ENCODE results near the gene SLC2A14. TPM values are rescaled to one million over a fixed set of nuclear protein-coding genes. Genes with fewer than 3 reads are reported as not detected.
A peak's percentile ranks its signal among the peaks of the same experiment; 100 is the strongest.
"Not testable (repeated sequence)": the region's sequence is repeated elsewhere in the genome, so short reads cannot be mapped to it uniquely, and the experiment has no call there.

SLC2A14 gene
- under 0.01 TPM in 1 of 2 replicates, not detected in the other for total RNA-seq

- Histone ChIP-seq H3K4me1 (ENCODE audit: insufficient read depth, low read length) (peaks cover 4% of the 10 kb centered on the region), H3K36me3 (ENCODE audit: insufficient read depth, low read length) (no peaks in the 10 kb centered on the region), H3K27me3 (ENCODE audit: insufficient read depth, low read length) (peaks cover 18% of the 10 kb centered on the region), H3K27ac (ENCODE audit: low read depth, low read length) (no peak within 1 kb of the TSS), H4K20me1 (ENCODE audit: insufficient read depth, low read length) (no peaks in the 10 kb centered on the region), H3K79me2 (ENCODE audit: insufficient read depth, low read length) (no peaks in the 10 kb centered on the region), H3K4me2 (ENCODE audit: insufficient read depth, low read length) (peak within 1 kb of the TSS; percentile 68), H3K4me3 (ENCODE audit: insufficient read depth, low read length) (peak within 1 kb of the TSS; percentile 61), H2AFZ (ENCODE audit: low read length) (peak within 1 kb of the TSS; percentile 47), H3K9me3 (ENCODE audit: low read depth, low read length) (no peaks in the 10 kb centered on the region)
- peak; percentile 69 for DNase-seq (ENCODE audit: insufficient read length, low spot score, missing footprints)
- no peak for TF ChIP-seq CTCF (IDR thresholded peaks at IDR 0.05; ENCODE audit: extremely low read depth, low read depth, low read length)
Observed at GRCh38 chr12:7872566-7873319, at the start of gene SLC2A14. Gene SLC2A14, minus strand, starts transcription at chr12:7872915. Its CDS starts 3,035 bp downstream, at chr12:7869880.

- Histone ChIP-seq H4K20me1 (ENCODE audit: insufficient read depth, low read length) (peaks cover 16% of the 10 kb centered on the region), H3K36me3 (ENCODE audit: insufficient read depth, low read length) (peaks cover 65% of the 10 kb centered on the region)
- not testable (repeated sequence) for H3K4me2 ChIP-seq (ENCODE audit: insufficient read depth, low read length); H2AFZ ChIP-seq (ENCODE audit: low read length); H3K27ac ChIP-seq (ENCODE audit: low read depth, low read length); H3K4me1 ChIP-seq (ENCODE audit: insufficient read depth, low read length); DNase-seq (ENCODE audit: insufficient read length, low spot score, missing footprints); H3K4me3 ChIP-seq (ENCODE audit: insufficient read depth, low read length); H3K9me3 ChIP-seq (ENCODE audit: low read depth, low read length); H3K27me3 ChIP-seq (ENCODE audit: insufficient read depth, low read length); H3K79me2 ChIP-seq (ENCODE audit: insufficient read depth, low read length)
Observed at GRCh38 chr12:7921181-7921580, 48.5 kb upstream of the SLC2A14 start.

- H3K9me3 ChIP-seq (ENCODE audit: low read depth, low read length); H3K4me1 ChIP-seq (ENCODE audit: insufficient read depth, low read length); H3K4me2 ChIP-seq (ENCODE audit: insufficient read depth, low read length); H3K79me2 ChIP-seq (ENCODE audit: insufficient read depth, low read length); H3K27ac ChIP-seq (ENCODE audit: low read depth, low read length); H3K27me3 ChIP-seq (ENCODE audit: insufficient read depth, low read length); DNase-seq (ENCODE audit: insufficient read length, low spot score, missing footprints); H2AFZ ChIP-seq (ENCODE audit: low read length); H3K4me3 ChIP-seq (ENCODE audit: insufficient read depth, low read length): not testable (repeated sequence)
- Histone ChIP-seq H3K36me3 (ENCODE audit: insufficient read depth, low read length) (peaks cover 41% of the 10 kb centered on the region), H4K20me1 (ENCODE audit: insufficient read depth, low read length) (peaks cover 12% of the 10 kb centered on the region)
Observed at GRCh38 chr12:7918268-7918590, 45.5 kb upstream of the SLC2A14 start.

GRCh38 chr12:7917392-7918267 is 44.9 kb upstream of the SLC2A14 start:
- H3K4me2 ChIP-seq (ENCODE audit: insufficient read depth, low read length) = no peak overlapping the region
- no peak overlapping the region for H3K4me3 ChIP-seq (ENCODE audit: insufficient read depth, low read length)
- H4K20me1 ChIP-seq (ENCODE audit: insufficient read depth, low read length) = peaks cover 12% of the 10 kb centered on the region
- H3K36me3 ChIP-seq (ENCODE audit: insufficient read depth, low read length) = peaks cover 35% of the 10 kb centered on the region
- H3K79me2 ChIP-seq (ENCODE audit: insufficient read depth, low read length) = peaks cover 3% of the 10 kb centered on the region
- no peak for TF ChIP-seq CTCF (IDR thresholded peaks at IDR 0.05; ENCODE audit: extremely low read depth, low read depth, low read length)
- H2AFZ ChIP-seq (ENCODE audit: low read length) = no peak overlapping the region
- no peak overlapping the region for H3K27ac ChIP-seq (ENCODE audit: low read depth, low read length)
- DNase-seq (ENCODE audit: insufficient read length, low spot score, missing footprints) = no peak
- no peaks in the 10 kb centered on the region for H3K4me1 ChIP-seq (ENCODE audit: insufficient read depth, low read length)
- no peaks in the 10 kb centered on the region for H3K9me3 ChIP-seq (ENCODE audit: low read depth, low read length)
- H3K27me3 ChIP-seq (ENCODE audit: insufficient read depth, low read length) = no peaks in the 10 kb centered on the region

All from osteoblast (primary cell).